Right lobe of liver (tissue), 6 donors: ENCODE data around the gene SUFU. TPM values are rescaled to one million over a fixed set of nuclear protein-coding genes. Genes with fewer than 3 reads are reported as not detected.

ENCODE experiments used
- ATAC-seq, 4 donors: fragments of 200-7000 bp; cut with Tn5 transposase; one replicate each; pipeline ENCODE4 v1.9.1; 2020; ENCODE audit warnings: mild to moderate bottlenecking in 4 of 4, moderate library complexity in 4 of 4
- DNase-seq, 3 donors: peaks; one replicate each; pipeline ENCODE4 v3.0.0-alpha.2; 2020
- H3K27ac ChIP-seq, 3 donors: fragments of 200-600 bp; one replicate each; pipeline ENCODE4 v1.8.0; 2022
- H3K27me3 ChIP-seq, 2 donors: fragments of 200-600 bp; one replicate each; pipeline ENCODE4 v1.8.0; 2022
- H3K36me3 ChIP-seq, 4 donors: fragments of 200-600 bp; sonication (generic) in 1 of 4; one replicate each; pipeline versions ENCODE4 v1.5.1 to v1.8.0; 2017 to 2022; ENCODE audit warnings: control low read depth in 1 of 4
- H3K4me1 ChIP-seq, 4 donors: fragments of 200-600 bp; sonication (generic) in 1 of 4; one replicate each; pipeline versions ENCODE4 v1.5.1 to v1.8.0; 2017 to 2022; ENCODE audit warnings: control low read depth in 1 of 4
- H3K4me3 ChIP-seq, 3 donors: fragments of 200-600 bp; one replicate each; pipeline ENCODE4 v1.8.0; 2022
- H3K9me3 ChIP-seq, 4 donors: fragments of 200-600 bp; sonication (generic) in 1 of 4; one replicate each; pipeline versions ENCODE4 v1.5.1 to v1.8.0; 2017 to 2022; ENCODE audit warnings: control low read depth in 1 of 4
- CTCF ChIP-seq, 4 donors: fragments of 200-600 bp in 3 of 4; fragments of 450-650 bp in 1 of 4; IDR thresholded peaks; one replicate each; pipeline versions ENCODE4 v1.5.1 to v1.8.0; 2016 to 2022; ENCODE audit warnings: antibody characterized with exemption in 4 of 4, mild to moderate bottlenecking in 2 of 4
- POLR2A ChIP-seq: fragments of 450-650 bp; IDR thresholded peaks from one replicate; pipeline ENCODE4 v1.6.1; 2017; ENCODE audit warnings: antibody characterized with exemption, mild to moderate bottlenecking
- WGBS: methylation state at CpG from one replicate; pipeline ENCODE4 v1.1.6; 2018; ENCODE audit warnings: low coverage, low lambda C conversion rate; ENCODE audit not compliant: insufficient coverage; ENCODE audit errors: missing lambda C conversion rate; 5-methylcytosine and 5-hydroxymethylcytosine counted together
- intact Hi-C, 2 donors: fragments of 100-400 bp; cut with DNase I; formaldehyde crosslinking; loops; one replicate each; pipeline versions ENCODE4 v1.11.2 to v1.14.1; 2022
- total RNA-seq, 6 experiments: library from RNA; depleted of rRNA in 2 of 6; stranded (reverse); fragments of >200 nt in 2 of 6; fragmentation: NEBNext Ultra II Directional in 3 of 6; extraction: Animal tissue kit (Norgen Biotek cat#: 25700) in 3 of 6; gene quantifications; one replicate each; pipeline versions ENCODE4 v1.1.0 to v1.2.4, GENCODE V29; 2016 to 2023
- donor health status: DM: no; HTN: yes; CAD: no.
- donor health status: DM: no; HTN: no; CAD: no.
- donor health status: DM: no; HTN: no; CAD: no.
- donor health status: DM: no; HTN: yes; CAD: no.
- donor health status: DM: no; HTN: yes; CAD: no.

Gene SUFU
- total RNA-seq, 6 experiments from 2014 or later, result 4.2 to 6.2 (median 5.1) TPM

- H3K4me3 ChIP-seq, result no peak overlapping the region
- H3K4me1 ChIP-seq, result peaks cover 0 to 14% (median 2%) of the 10 kb centered on the region in 4 donors
- intact Hi-C loops, result no loop called here
- DNase-seq (peak in 1 of 3 donors; percentile 46), ATAC-seq (no peak)
- H3K9me3 ChIP-seq, result no peaks in the 10 kb centered on the region
- no peaks in the 10 kb centered on the region for H3K27me3 ChIP-seq
- WGBS, result 66% methylated on average over 11 of the region's 11 CpGs
- H3K27ac ChIP-seq, result peak overlapping the region in 2 of 3 donors; percentile 32 to 43
- H3K36me3 ChIP-seq, result peaks cover 7 to 35% (median 15%) of the 10 kb centered on the region in 4 donors
- TF ChIP-seq CTCF (IDR thresholded peaks at IDR 0.05) (no peak), POLR2A (no peak)
Measured at GRCh38 chr10:102657451-102657850, 153.7 kb downstream of the SUFU start.

- H3K27me3 ChIP-seq, result no peaks in the 10 kb centered on the region
- peak overlapping the region in 2 of 3 donors; percentile 32 to 43 for H3K27ac ChIP-seq
- peaks cover 0 to 14% (median 2%) of the 10 kb centered on the region in 4 donors for H3K4me1 ChIP-seq
- intact Hi-C loops, result no loop called here
- H3K36me3 ChIP-seq, result peaks cover 7 to 35% (median 15%) of the 10 kb centered on the region in 4 donors
- 45% methylated on average over 11 of the region's 13 CpGs for WGBS
- DNase-seq, result peak in 2 of 3 donors; percentile 27 to 59
- no peak overlapping the region for H3K4me3 ChIP-seq
- H3K9me3 ChIP-seq, result no peaks in the 10 kb centered on the region
- no peak for TF ChIP-seq POLR2A
- no peak for TF ChIP-seq CTCF (IDR thresholded peaks at IDR 0.05)
- peak; percentile 39 to 62 (median 49) for ATAC-seq
Measured at GRCh38 chr10:102657984-102658724, 154.4 kb downstream of the SUFU start.

- DNase-seq, result peak in 1 of 3 donors; percentile 23
- no peak for TF ChIP-seq CTCF (IDR thresholded peaks at IDR 0.05)
- TF ChIP-seq POLR2A, result no peak
- no peaks in the 10 kb centered on the region for H3K9me3 ChIP-seq
- H3K27ac ChIP-seq, result no peak overlapping the region
- no peak overlapping the region for H3K4me3 ChIP-seq
- WGBS, result 62% methylated on average over 3 of the region's 5 CpGs
- H3K36me3 ChIP-seq, result peaks cover 7 to 30% (median 15%) of the 10 kb centered on the region in 4 donors
- no peak for ATAC-seq
- intact Hi-C loops, result no loop called here
- no peaks in the 10 kb centered on the region for H3K27me3 ChIP-seq
- H3K4me1 ChIP-seq, result peaks cover 0 to 14% (median 2%) of the 10 kb centered on the region in 4 donors
Measured at GRCh38 chr10:102658802-102659201, 155.0 kb downstream of the SUFU start.

- peaks cover 0 to 14% (median 2%) of the 10 kb centered on the region in 4 donors for H3K4me1 ChIP-seq
- intact Hi-C loops, result no loop called here
- ATAC-seq (peak; percentile 39 to 54 (median 48)), DNase-seq (peak in 1 of 3 donors; percentile 56)
- no peaks in the 10 kb centered on the region for H3K9me3 ChIP-seq
- no peak for TF ChIP-seq POLR2A
- no peak for TF ChIP-seq CTCF (IDR thresholded peaks at IDR 0.05)
- H3K36me3 ChIP-seq, result peaks cover 0 to 12% (median 7%) of the 10 kb centered on the region in 4 donors
- no peaks in the 10 kb centered on the region for H3K27me3 ChIP-seq
- 20% methylated on average over 16 of the region's 22 CpGs for WGBS
- H3K4me3 ChIP-seq, result no peak overlapping the region
- H3K27ac ChIP-seq, result no peak overlapping the region
Measured at GRCh38 chr10:102660888-102661657, 157.3 kb downstream of the SUFU start.
